ENCODE data around the gene FABP1.
A peak's percentile ranks its signal among the peaks of the same experiment; 100 is the strongest.

The FABP1 gene

GRCh38 chr2:88099798-88100488, 27.9 kb downstream of the FABP1 start:
- Histone ChIP-seq H3K9me3 (ENCODE audit: insufficient read depth, low read length, severe bottlenecking) (no peaks in the 10 kb centered on the region), H3K36me3 (ENCODE audit: insufficient read depth, low read length) (no peaks in the 10 kb centered on the region), H3K4me1 (ENCODE audit: insufficient read depth, low read length) (no peaks in the 10 kb centered on the region), H2AFZ (ENCODE audit: low read depth, low read length) (no peak overlapping the region), H4K20me1 (ENCODE audit: insufficient read depth, low read length) (no peaks in the 10 kb centered on the region), H3K9ac (ENCODE audit: low read depth, low read length) (no peak overlapping the region), H3K27me3 (ENCODE audit: insufficient read depth, low read length, poor library complexity) (peaks cover 4% of the 10 kb centered on the region), H3K27ac (ENCODE audit: low read length) (no peak overlapping the region), H3K79me2 (ENCODE audit: insufficient read depth, low read length) (no peaks in the 10 kb centered on the region), H3K4me3 (ENCODE audit: low read depth in 1 of 2, low read length in 2 of 2) (no peak overlapping the region), H3K4me2 (ENCODE audit: insufficient read depth, low read length) (no peak overlapping the region)
- TF ChIP-seq EZH2 (IDR thresholded peaks at IDR 0.05; ENCODE audit: borderline replicate concordance, low read depth, low read length, severe bottlenecking) (no peak), CTCF (IDR thresholded peaks at IDR 0.05; ENCODE audit: borderline replicate concordance, extremely low read depth, low read length, poor library complexity, severe bottlenecking) (no peak)
- peak; percentile 14 for DNase-seq
- ATAC-seq (ENCODE audit: insufficient read depth, low read depth), result no peak

DNA sequence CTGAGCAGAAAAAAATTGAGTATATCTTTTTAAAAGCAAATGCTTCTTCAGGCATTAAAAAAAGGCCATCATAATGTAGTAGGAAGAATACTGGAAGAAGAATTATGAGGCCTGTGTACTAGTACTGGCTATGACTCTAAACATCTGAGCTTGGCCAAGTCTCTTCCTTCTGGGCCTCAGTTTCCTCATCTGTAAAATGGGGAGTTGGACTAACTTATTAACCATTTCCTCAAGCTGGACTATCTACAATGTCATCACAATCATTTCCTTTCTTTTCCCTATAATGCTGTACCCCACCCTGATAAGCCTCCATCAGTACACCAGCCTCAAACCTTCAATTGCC, 29.3 kb downstream of the FABP1 start:
- H2AFZ ChIP-seq (ENCODE audit: low read depth, low read length), result no peak overlapping the region
- H3K9ac ChIP-seq (ENCODE audit: low read depth, low read length), result no peak overlapping the region
- no peaks in the 10 kb centered on the region for H3K79me2 ChIP-seq (ENCODE audit: insufficient read depth, low read length)
- ATAC-seq (ENCODE audit: insufficient read depth, low read depth) (no peak), DNase-seq (no peak)
- peaks cover 4% of the 10 kb centered on the region for H3K27me3 ChIP-seq (ENCODE audit: insufficient read depth, low read length, poor library complexity)
- TF ChIP-seq EZH2 (IDR thresholded peaks at IDR 0.05; ENCODE audit: borderline replicate concordance, low read depth, low read length, severe bottlenecking) (no peak), CTCF (IDR thresholded peaks at IDR 0.05; ENCODE audit: borderline replicate concordance, extremely low read depth, low read length, poor library complexity, severe bottlenecking) (no peak)
- no peak overlapping the region for H3K4me2 ChIP-seq (ENCODE audit: insufficient read depth, low read length)
- H3K4me3 ChIP-seq (ENCODE audit: low read depth in 1 of 2, low read length in 2 of 2), result no peak overlapping the region
- no peaks in the 10 kb centered on the region for H3K4me1 ChIP-seq (ENCODE audit: insufficient read depth, low read length)
- no peaks in the 10 kb centered on the region for H3K9me3 ChIP-seq (ENCODE audit: insufficient read depth, low read length, severe bottlenecking)
- H3K27ac ChIP-seq (ENCODE audit: low read length), result no peak overlapping the region
- H4K20me1 ChIP-seq (ENCODE audit: insufficient read depth, low read length), result no peaks in the 10 kb centered on the region
- no peaks in the 10 kb centered on the region for H3K36me3 ChIP-seq (ENCODE audit: insufficient read depth, low read length)

- no peak overlapping the region for H3K4me2 ChIP-seq (ENCODE audit: insufficient read depth, low read length)
- H4K20me1 ChIP-seq (ENCODE audit: insufficient read depth, low read length), result no peaks in the 10 kb centered on the region
- no peak overlapping the region for H3K9ac ChIP-seq (ENCODE audit: low read depth, low read length)
- H2AFZ ChIP-seq (ENCODE audit: low read depth, low read length), result no peak overlapping the region
- ATAC-seq (ENCODE audit: insufficient read depth, low read depth) (no peak), DNase-seq (no peak)
- TF ChIP-seq CTCF (IDR thresholded peaks at IDR 0.05; ENCODE audit: borderline replicate concordance, extremely low read depth, low read length, poor library complexity, severe bottlenecking), result no peak
- no peak for TF ChIP-seq EZH2 (IDR thresholded peaks at IDR 0.05; ENCODE audit: borderline replicate concordance, low read depth, low read length, severe bottlenecking)
- H3K9me3 ChIP-seq (ENCODE audit: insufficient read depth, low read length, severe bottlenecking), result no peaks in the 10 kb centered on the region
- no peak overlapping the region for H3K27ac ChIP-seq (ENCODE audit: low read length)
- peaks cover 4% of the 10 kb centered on the region for H3K27me3 ChIP-seq (ENCODE audit: insufficient read depth, low read length, poor library complexity)
- H3K4me1 ChIP-seq (ENCODE audit: insufficient read depth, low read length), result no peaks in the 10 kb centered on the region
- H3K36me3 ChIP-seq (ENCODE audit: insufficient read depth, low read length), result no peaks in the 10 kb centered on the region
- no peak overlapping the region for H3K4me3 ChIP-seq (ENCODE audit: low read depth in 1 of 2, low read length in 2 of 2)
- H3K79me2 ChIP-seq (ENCODE audit: insufficient read depth, low read length), result no peaks in the 10 kb centered on the region
Measured at GRCh38 chr2:88097891-88098557, 29.8 kb downstream of the FABP1 start.
